CD14-positive monocyte (primary cell): ENCODE data around the gene CCNG2. TPM values are rescaled to one million over a fixed set of nuclear protein-coding genes. Genes with fewer than 3 reads are reported as not detected.

Source experiments
- DNase-seq, 3 donors: peaks; one replicate each; pipeline ENCODE4 v3.0.0-alpha.2; 2011 to 2022
- H2AFZ ChIP-seq: 2 replicates; pipeline ENCODE4 v1.6.0; 2012; ENCODE audit warnings: mild to moderate bottlenecking, low read depth, low read length, inconsistent platforms; ENCODE audit not compliant: insufficient read depth, poor library complexity, severe bottlenecking
- H3K27ac ChIP-seq, 2 donors: 1 replicate in 1 of 2; 2 replicates in 1 of 2; pipeline ENCODE4 v1.5.1; 2012 to 2013; ENCODE audit warnings: low read length in 2 of 2, control low read depth in 1 of 2, inconsistent platforms in 1 of 2, low read depth in 1 of 2, mild to moderate bottlenecking in 1 of 2
- H3K27me3 ChIP-seq, 2 donors: one replicate each; pipeline versions ENCODE4 v1.6.0 to v1.6.1; 2011 to 2013; ENCODE audit warnings: low read length in 2 of 2; ENCODE audit not compliant: control insufficient read depth in 2 of 2, insufficient read depth in 2 of 2
- H3K36me3 ChIP-seq, 2 donors: replicated peaks in 1 of 2; 1 replicate in 1 of 2; 2 replicates in 1 of 2; pipeline versions ENCODE4 v1.5.1 to v1.6.1; 2012 to 2013; ENCODE audit warnings: low read length in 2 of 2, control low read depth in 1 of 2, inconsistent platforms in 1 of 2, mild to moderate bottlenecking in 1 of 2; ENCODE audit not compliant: insufficient read depth in 2 of 2, control insufficient read depth in 1 of 2
- H3K4me1 ChIP-seq, 2 donors: 1 replicate in 1 of 2; 2 replicates in 1 of 2; pipeline versions ENCODE4 v1.5.1 to v1.6.1; 2012 to 2013; ENCODE audit warnings: low read length in 2 of 2, control low read depth in 1 of 2, inconsistent platforms in 1 of 2, mild to moderate bottlenecking in 1 of 2, moderate library complexity in 1 of 2; ENCODE audit not compliant: insufficient read depth in 2 of 2, control insufficient read depth in 1 of 2
- H3K4me2 ChIP-seq: replicated peaks from 2 replicates; pipeline ENCODE3; 2012; ENCODE audit warnings: low read length, moderate library complexity, mild to moderate bottlenecking; ENCODE audit not compliant: poor library complexity, severe bottlenecking; ENCODE audit errors: extremely low read depth
- H3K4me3 ChIP-seq, 3 experiments: fragments of 200-600 bp in 1 of 3; sonication (generic) in 1 of 3; replicated peaks in 1 of 3; 1 replicate in 2 of 3; 2 replicates in 1 of 3; pipeline ENCODE4 v1.5.1; 2011 to 2013; ENCODE audit warnings: low read length in 3 of 3, mild to moderate bottlenecking in 3 of 3, control low read depth in 2 of 3, low read depth in 2 of 3, inconsistent platforms in 1 of 3, moderate library complexity in 1 of 3
- H3K79me2 ChIP-seq: 2 replicates; pipeline ENCODE4 v1.6.0; 2012; ENCODE audit warnings: mild to moderate bottlenecking, control low read depth, inconsistent platforms, low read length, moderate library complexity; ENCODE audit not compliant: insufficient read depth
- H3K9ac ChIP-seq: 2 replicates; pipeline ENCODE4 v1.6.0; 2017; ENCODE audit warnings: low read length, mild to moderate bottlenecking; ENCODE audit not compliant: insufficient read depth, poor library complexity, severe bottlenecking
- H3K9me3 ChIP-seq, 2 donors: replicated peaks in 1 of 2; 1 replicate in 1 of 2; 2 replicates in 1 of 2; pipeline versions ENCODE4 v1.5.1 to v1.6.1; 2012 to 2013; ENCODE audit warnings: low read length in 2 of 2, control low read depth in 1 of 2; ENCODE audit not compliant: control insufficient read depth in 1 of 2, insufficient read depth in 1 of 2
- H4K20me1 ChIP-seq: 2 replicates; pipeline ENCODE4 v1.6.0; 2012; ENCODE audit warnings: mild to moderate bottlenecking, low read length, control low read depth, moderate library complexity; ENCODE audit not compliant: insufficient read depth
- H3K27ac Mint-ChIP-seq, 7 donors: one replicate each; pipeline ENCODE4 v1.8.0; 2020; ENCODE audit warnings: mild to moderate bottlenecking in 7 of 7, mixed read lengths in 7 of 7, moderate library complexity in 6 of 7, inconsistent platforms in 2 of 7
- H3K27me3 Mint-ChIP-seq, 3 donors: one replicate each; pipeline ENCODE4 v1.8.0; 2021 to 2022; ENCODE audit warnings: low read depth in 3 of 3, mild to moderate bottlenecking in 3 of 3, mixed read lengths in 3 of 3, moderate library complexity in 3 of 3, inconsistent platforms in 1 of 3
- H3K36me3 Mint-ChIP-seq, 2 donors: one replicate each; pipeline ENCODE4 v1.8.0; 2020; ENCODE audit warnings: mixed read lengths in 2 of 2, inconsistent platforms in 1 of 2, mild to moderate bottlenecking in 1 of 2
- H3K4me1 Mint-ChIP-seq: one replicate; pipeline ENCODE4 v1.8.0; 2020; ENCODE audit warnings: mild to moderate bottlenecking, mixed read lengths
- H3K4me3 Mint-ChIP-seq, 2 donors: one replicate each; pipeline ENCODE4 v1.8.0; 2020; ENCODE audit warnings: mild to moderate bottlenecking in 2 of 2, mixed read lengths in 2 of 2, moderate library complexity in 1 of 2
- H3K9me3 Mint-ChIP-seq, 7 donors: one replicate each; pipeline ENCODE4 v1.8.0; 2020 to 2022; ENCODE audit warnings: mixed read lengths in 7 of 7, mild to moderate bottlenecking in 6 of 7, moderate library complexity in 6 of 7, inconsistent platforms in 2 of 7
- WGBS: methylation state at CpG from one replicate; pipeline ENCODE4 v1.1.5; 2013; ENCODE audit warnings: missing lambda C conversion rate; ENCODE audit not compliant: insufficient coverage; 5-methylcytosine and 5-hydroxymethylcytosine counted together
- intact Hi-C, 2 donors: fragments of 100-400 bp; cut with micrococcal nuclease; formaldehyde crosslinking; loops; one replicate each; pipeline versions ENCODE4 v1.15.0 to v1.15.1; 2023
- polyA plus RNA-seq, 3 donors: library from polyadenylated mRNA; depleted of rRNA in 1 of 3; unstranded in 2 of 3; stranded (reverse) in 1 of 3; fragments of 300-500 nt in 2 of 3; fragments of >200 nt in 1 of 3; fragmentation: Illumina TruSeq in 2 of 3; gene quantifications; 1 replicate in 2 of 3; 2 replicates in 1 of 3; pipeline ENCODE4 v1.2.3, GENCODE V29; 2012 to 2021
- TF ChIP-seq, protein P1 (sequence below): fragments of 200-600 bp; IDR thresholded peaks from one replicate; pipeline ENCODE4 v1.8.0; 2022; ENCODE audit warnings: antibody characterized with exemption, mild to moderate bottlenecking

The CCNG2 gene
- polyA plus RNA-seq, 3 donors, result 17.6 to 26.4 (median 23.3) TPM

- Histone ChIP-seq H3K27ac (no peak overlapping the region), H3K27me3 (no peaks in the 10 kb centered on the region), H2AFZ (no peak overlapping the region), H3K79me2 (no peaks in the 10 kb centered on the region), H3K36me3 (no peaks in the 10 kb centered on the region), H3K9ac (no peak overlapping the region), H3K4me2 (no peak overlapping the region), H4K20me1 (no peaks in the 10 kb centered on the region), H3K4me1 (peaks cover 5 to 6% of the 10 kb centered on the region in 2 donors), H3K9me3 (no peaks in the 10 kb centered on the region), H3K4me3 (no peak overlapping the region)
- DNase-seq, result no peak
- Mint-ChIP-seq H3K27ac (no peak overlapping the region), H3K4me3 (no peak overlapping the region), H3K4me1 (peaks cover 18% of the 10 kb centered on the region), H3K9me3 (no peaks in the 10 kb centered on the region), H3K36me3 (no peaks in the 10 kb centered on the region), H3K27me3 (peaks cover 0 to 3% (median 2%) of the 10 kb centered on the region in 3 donors)
- intact Hi-C loops, result loop anchor here (5.0 kb wide), 3 partner anchors 102 to 152 kb away; no protein-coding TSS in a partner anchor
- 100% methylated on average over 1 of the region's 1 CpG for WGBS
- TF ChIP-seq, protein P1, sequence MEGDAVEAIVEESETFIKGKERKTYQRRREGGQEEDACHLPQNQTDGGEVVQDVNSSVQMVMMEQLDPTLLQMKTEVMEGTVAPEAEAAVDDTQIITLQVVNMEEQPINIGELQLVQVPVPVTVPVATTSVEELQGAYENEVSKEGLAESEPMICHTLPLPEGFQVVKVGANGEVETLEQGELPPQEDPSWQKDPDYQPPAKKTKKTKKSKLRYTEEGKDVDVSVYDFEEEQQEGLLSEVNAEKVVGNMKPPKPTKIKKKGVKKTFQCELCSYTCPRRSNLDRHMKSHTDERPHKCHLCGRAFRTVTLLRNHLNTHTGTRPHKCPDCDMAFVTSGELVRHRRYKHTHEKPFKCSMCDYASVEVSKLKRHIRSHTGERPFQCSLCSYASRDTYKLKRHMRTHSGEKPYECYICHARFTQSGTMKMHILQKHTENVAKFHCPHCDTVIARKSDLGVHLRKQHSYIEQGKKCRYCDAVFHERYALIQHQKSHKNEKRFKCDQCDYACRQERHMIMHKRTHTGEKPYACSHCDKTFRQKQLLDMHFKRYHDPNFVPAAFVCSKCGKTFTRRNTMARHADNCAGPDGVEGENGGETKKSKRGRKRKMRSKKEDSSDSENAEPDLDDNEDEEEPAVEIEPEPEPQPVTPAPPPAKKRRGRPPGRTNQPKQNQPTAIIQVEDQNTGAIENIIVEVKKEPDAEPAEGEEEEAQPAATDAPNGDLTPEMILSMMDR, result no peak
Observed at GRCh38 chr4:77199701-77200100, 42.7 kb downstream of the CCNG2 start.

DNA sequence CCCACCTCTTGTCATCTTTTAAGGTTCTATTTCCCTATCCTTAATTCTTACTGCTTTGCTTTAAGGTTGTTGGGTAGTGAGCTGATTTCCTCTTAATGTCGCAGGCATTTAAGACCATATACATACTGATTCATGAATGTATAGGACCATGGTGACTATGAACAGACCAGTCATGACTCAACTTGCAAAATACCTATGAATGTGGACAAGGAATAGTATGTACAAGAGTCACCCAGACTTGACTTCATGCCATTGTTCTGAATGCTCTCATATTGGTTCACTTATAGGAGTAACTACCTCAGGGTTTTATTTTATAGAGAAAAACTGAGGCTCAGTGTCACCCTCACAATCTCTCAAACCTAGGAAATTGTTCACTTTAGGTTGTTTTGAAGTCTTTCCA, 44.3 kb downstream of the CCNG2 start:
- Histone ChIP-seq H2AFZ (no peak overlapping the region), H3K36me3 (no peaks in the 10 kb centered on the region), H4K20me1 (no peaks in the 10 kb centered on the region), H3K4me2 (no peak overlapping the region), H3K4me1 (peaks cover 0 to 2% of the 10 kb centered on the region in 2 donors), H3K27me3 (no peaks in the 10 kb centered on the region), H3K79me2 (no peaks in the 10 kb centered on the region), H3K9ac (no peak overlapping the region), H3K4me3 (no peak overlapping the region), H3K27ac (no peak overlapping the region), H3K9me3 (no peaks in the 10 kb centered on the region)
- no peak for DNase-seq
- no CpG with 5 or more reads among the region's 1 CpG for WGBS
- Mint-ChIP-seq H3K36me3 (no peaks in the 10 kb centered on the region), H3K9me3 (no peaks in the 10 kb centered on the region), H3K4me3 (no peak overlapping the region), H3K4me1 (peaks cover 14% of the 10 kb centered on the region), H3K27me3 (peaks cover 0 to 3% (median 2%) of the 10 kb centered on the region in 3 donors), H3K27ac (no peak overlapping the region)
- intact Hi-C loops, result loop anchor here (5.0 kb wide), 3 partner anchors 104 to 154 kb away; no protein-coding TSS in a partner anchor
- TF ChIP-seq, protein P1, result no peak
